Endodermal cell (in vitro differentiated cells): ENCODE data around the gene PLCG2. TPM values are rescaled to one million over a fixed set of nuclear protein-coding genes. Genes with fewer than 3 reads are reported as not detected.

ENCODE experiments used
- DNase-seq: peaks from one replicate; pipeline ENCODE4 v3.0.0-alpha.2; 2017
- H3K27ac ChIP-seq: 2 replicates; pipeline ENCODE4 v1.5.1; 2013; ENCODE audit warnings: mild to moderate bottlenecking, low read depth, low read length, moderate library complexity
- H3K27me3 ChIP-seq: 2 replicates; pipeline ENCODE4 v1.6.1; 2013; ENCODE audit warnings: mild to moderate bottlenecking, low read length, moderate library complexity; ENCODE audit not compliant: insufficient read depth, control insufficient read depth, poor library complexity, severe bottlenecking
- H3K36me3 ChIP-seq: 2 replicates; pipeline ENCODE4 v1.7.0; 2013; ENCODE audit warnings: mild to moderate bottlenecking, low read length, moderate library complexity; ENCODE audit not compliant: control insufficient read depth, insufficient read depth
- H3K4me1 ChIP-seq: one replicate; pipeline ENCODE4 v1.7.0; 2013; ENCODE audit warnings: low read length; ENCODE audit not compliant: control insufficient read depth, insufficient read depth
- H3K4me3 ChIP-seq: 2 replicates; pipeline ENCODE4 v1.5.1; 2013; ENCODE audit warnings: mild to moderate bottlenecking, low read length, moderate library complexity
- H3K9ac ChIP-seq: 2 replicates; pipeline ENCODE4 v1.6.1; 2013; ENCODE audit warnings: mild to moderate bottlenecking, low read length, moderate library complexity; ENCODE audit not compliant: poor library complexity, severe bottlenecking; ENCODE audit errors: extremely low read depth
- H3K9me3 ChIP-seq: 2 replicates; pipeline ENCODE4 v1.6.1; 2013; ENCODE audit warnings: mild to moderate bottlenecking, low read length, moderate library complexity; ENCODE audit not compliant: control insufficient read depth
- H3K27ac Mint-ChIP-seq: 2 replicates; pipeline ENCODE4 v1.8.0; 2020; ENCODE audit warnings: mixed read lengths
- H3K27me3 Mint-ChIP-seq: 2 replicates; pipeline ENCODE4 v1.8.0; 2021; ENCODE audit warnings: mild to moderate bottlenecking, mixed read lengths; ENCODE audit not compliant: insufficient read depth
- H3K36me3 Mint-ChIP-seq: 2 replicates; pipeline ENCODE4 v1.8.0; 2020; ENCODE audit warnings: low read depth, mixed read lengths
- H3K4me1 Mint-ChIP-seq: 2 replicates; pipeline ENCODE4 v1.8.0; 2020; ENCODE audit warnings: mixed read lengths
- H3K4me3 Mint-ChIP-seq: 2 replicates; pipeline ENCODE4 v1.8.0; 2020; ENCODE audit warnings: mild to moderate bottlenecking, moderate library complexity, mixed read lengths
- H3K9me3 Mint-ChIP-seq: 2 replicates; pipeline ENCODE4 v1.8.0; 2020; ENCODE audit warnings: mild to moderate bottlenecking, mixed read lengths
- CTCF ChIP-seq: fragments of 200-600 bp; sonication (generic); conservative IDR thresholded peaks from 2 replicates; pipeline ENCODE4 v1.5.0; 2021; ENCODE audit warnings: antibody characterized with exemption, mild to moderate bottlenecking
- whole genome bisulfite sequencing, 2 experiments: methylation state at CpG; one replicate each; pipeline versions ENCODE4 v1.1.5 to v1.1.7; 2013; ENCODE audit warnings: missing lambda C conversion rate in 2 of 2, mixed read lengths in 1 of 2; ENCODE audit not compliant: insufficient coverage in 1 of 2, insufficient read length in 1 of 2; 5-methylcytosine and 5-hydroxymethylcytosine counted together
- total RNA-seq, 2 donors: library from RNA; stranded (reverse); fragmentation: NEBNext Ultra II Directional in 1 of 2; extraction: Animal tissue kit (Norgen Biotek cat#: 25700) in 1 of 2; gene quantifications; 2 replicates in 1 of 2; 3 replicates in 1 of 2; pipeline ENCODE4 v1.2.1, GENCODE V29; 2021

The PLCG2 gene
- total RNA-seq, 2 donors from 2014 or later, result 34.7 to 48.4 TPM

- 90 to 97% methylated on average over 3 to 9 of the region's 9 CpGs for WGBS, 2 experiments
- Histone ChIP-seq H3K9ac (no peak overlapping the region), H3K36me3 (no peaks in the 10 kb centered on the region), H3K4me1 (no peaks in the 10 kb centered on the region), H3K27me3 (no peaks in the 10 kb centered on the region), H3K27ac (no peak overlapping the region), H3K4me3 (no peak overlapping the region), H3K9me3 (peaks cover 5% of the 10 kb centered on the region)
- DNase-seq, result no peak
- H3K4me1 Mint-ChIP-seq, result no peaks in the 10 kb centered on the region
- no peak for TF ChIP-seq CTCF
- H3K27me3 Mint-ChIP-seq, result no peaks in the 10 kb centered on the region
- peaks cover 47% of the 10 kb centered on the region for H3K36me3 Mint-ChIP-seq
- H3K9me3 Mint-ChIP-seq, result peaks cover 5% of the 10 kb centered on the region
- no peak overlapping the region for H3K4me3 Mint-ChIP-seq
- no peak overlapping the region for H3K27ac Mint-ChIP-seq
These were observed 177.3 kb downstream of the PLCG2 start for GRCh38 chr16:81956213-81956948.

- no peak overlapping the region for H3K27ac Mint-ChIP-seq
- no peak for DNase-seq
These were observed 185.7 kb downstream of the PLCG2 start for GRCh38 chr16:81964808-81965207.

GRCh38 chr16:81967358-81967757, 188.3 kb downstream of the PLCG2 start:
- Histone ChIP-seq H3K4me1 (no peaks in the 10 kb centered on the region), H3K27ac (no peak overlapping the region), H3K9me3 (peaks cover 19% of the 10 kb centered on the region), H3K9ac (no peak overlapping the region), H3K36me3 (no peaks in the 10 kb centered on the region), H3K4me3 (no peak overlapping the region), H3K27me3 (no peaks in the 10 kb centered on the region)
- Mint-ChIP-seq H3K4me1 (no peaks in the 10 kb centered on the region), H3K27me3 (peaks cover 3% of the 10 kb centered on the region), H3K9me3 (peaks cover 18% of the 10 kb centered on the region), H3K36me3 (no peaks in the 10 kb centered on the region), H3K27ac (no peak overlapping the region), H3K4me3 (no peak overlapping the region)
- whole genome bisulfite sequencing, 2 experiments, result 85 to 96% methylated on average over 4 of the region's 5 CpGs
- no peak for DNase-seq
- TF ChIP-seq CTCF, result no peak

More at GRCh38 chr16:81964808-81965207, 185.7 kb downstream of the PLCG2 start:
- Histone ChIP-seq H3K27ac (no peak overlapping the region), H3K4me1 (no peaks in the 10 kb centered on the region), H3K9ac (no peak overlapping the region), H3K9me3 (no peaks in the 10 kb centered on the region), H3K36me3 (no peaks in the 10 kb centered on the region), H3K4me3 (no peak overlapping the region), H3K27me3 (no peaks in the 10 kb centered on the region)
- H3K4me1 Mint-ChIP-seq, result no peaks in the 10 kb centered on the region
- no peak for TF ChIP-seq CTCF
- peaks cover 13% of the 10 kb centered on the region for H3K9me3 Mint-ChIP-seq
- H3K4me3 Mint-ChIP-seq, result no peak overlapping the region
- peaks cover 3% of the 10 kb centered on the region for H3K27me3 Mint-ChIP-seq
- 99 to 100% methylated on average over 1 to 5 of the region's 6 CpGs for WGBS, 2 experiments
- peaks cover 3% of the 10 kb centered on the region for H3K36me3 Mint-ChIP-seq
